GM18907 (cell line): ENCODE measurements around the gene ADIG.

Experiments
- ATAC-seq: cut with Tn5 transposase; IDR thresholded peaks from one replicate; pipeline ENCODE4 v1.9.1; 2021; ENCODE audit warnings: mild to moderate bottlenecking, moderate library complexity; ENCODE audit not compliant: unreplicated experiment

ADIG gene

GRCh38 chr20:38601216-38602184, 20.5 kb downstream of the ADIG start, which contains the start of gene ARHGAP40:
ARHGAP40 (plus strand) TSS chr20:38601809.
- no peak for ATAC-seq

GRCh38 chr20:38602185-38602581, 21.2 kb downstream of the ADIG start:
- ATAC-seq: no peak

- ATAC-seq: no peak
Observed at GRCh38 chr20:38603286-38603685, 22.3 kb downstream of the ADIG start.

- no peak for ATAC-seq
Observed at GRCh38 chr20:38604873-38605303, 23.9 kb downstream of the ADIG start.

- ATAC-seq: no peak
Observed at GRCh38 chr20:38607351-38607750, 26.4 kb downstream of the ADIG start.

GRCh38 chr20:38608188-38608587, 27.2 kb downstream of the ADIG start:
- no peak for ATAC-seq

- no peak for ATAC-seq
Observed at GRCh38 chr20:38609815-38610214, 28.8 kb downstream of the ADIG start.

GRCh38 chr20:38610521-38610920, 29.5 kb downstream of the ADIG start:
- ATAC-seq: no peak

GRCh38 chr20:38612751-38613515, 31.9 kb downstream of the ADIG start:
- no peak for ATAC-seq

GRCh38 chr20:38615283-38615682, 34.3 kb downstream of the ADIG start:
- no peak for ATAC-seq

GRCh38 chr20:38616457-38616856, 35.5 kb downstream of the ADIG start:
- ATAC-seq: no peak

- ATAC-seq: no peak
Observed at GRCh38 chr20:38617011-38617829, 36.2 kb downstream of the ADIG start.

- no peak for ATAC-seq
Observed at GRCh38 chr20:38617830-38618196, 36.8 kb downstream of the ADIG start.

- ATAC-seq: no peak
Observed at GRCh38 chr20:38620441-38620840, 39.4 kb downstream of the ADIG start.

GRCh38 chr20:38623061-38623460, 42.1 kb downstream of the ADIG start:
- ATAC-seq: no peak

- no peak for ATAC-seq
Observed at GRCh38 chr20:38624084-38624483, 43.1 kb downstream of the ADIG start.

GRCh38 chr20:38625896-38626295, 44.9 kb downstream of the ADIG start:
- no peak for ATAC-seq

GRCh38 chr20:38626921-38627659, 46.1 kb downstream of the ADIG start:
- ATAC-seq: no peak

- no peak for ATAC-seq
Observed at GRCh38 chr20:38628580-38629470, 47.8 kb downstream of the ADIG start.
